ENCODE results near the gene OVOL2. TPM values are rescaled to one million over a fixed set of nuclear protein-coding genes. Genes with fewer than 3 reads are reported as not detected.

Gene OVOL2
- total and polyA plus RNA-seq, 2 of the 4 experiments (the other 2 are of a cell fraction) = not detected

DNA sequence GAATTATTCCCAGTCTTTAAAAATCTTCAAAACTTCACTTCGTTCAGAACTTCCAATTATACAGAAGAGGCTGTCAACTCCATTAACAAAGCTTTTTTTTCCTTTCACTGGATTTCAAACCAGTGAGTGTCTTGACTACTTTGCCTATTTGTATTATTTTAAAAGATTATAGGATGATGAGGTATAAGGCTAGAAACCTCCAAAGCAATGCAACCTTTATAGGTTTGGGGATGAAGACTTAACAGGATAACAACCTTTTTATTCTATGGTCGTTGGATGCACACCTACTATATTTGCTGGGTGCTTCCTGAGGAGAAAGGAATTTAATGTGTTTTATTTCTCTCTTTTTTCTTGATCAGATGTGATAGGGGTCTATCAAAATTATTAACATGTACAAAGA is 1.9 kb upstream of the OVOL2 start:
- dilution Hi-C loops (cut with HindIII; ENCODE audit: low sequenced_read_pairs, unreplicated experiment) = no loop called here

More for the DNA sequence above, 1.9 kb upstream of the OVOL2 start:
- Histone ChIP-seq H2BK15ac (ENCODE audit: low read depth, low read length) (no peak overlapping the region), H3K9me3 (ENCODE audit: control insufficient read depth, insufficient read depth, low read length) (no peaks in the 10 kb centered on the region), H4K8ac (ENCODE audit: low read depth in 2 of 2, low read length in 2 of 2) (no peak overlapping the region), H3K56ac (ENCODE audit: extremely low read depth, insufficient read depth, low read length) (no peak overlapping the region), H3K27me3 (ENCODE audit: control insufficient read depth, insufficient read depth, low read length) (peaks cover 59% of the 10 kb centered on the region), H3K18ac (ENCODE audit: low read depth, low read length) (no peak overlapping the region), H3K4me1 (ENCODE audit: control insufficient read depth, insufficient read depth, low read length) (peaks cover 2% of the 10 kb centered on the region; the same call in 1 of the 2 replicates), H3K9ac (ENCODE audit: low read depth, low read length) (no peak overlapping the region), H2BK20ac (ENCODE audit: low read depth, low read length) (no peak overlapping the region), H4K5ac (ENCODE audit: low read depth, low read length) (no peak overlapping the region), H3K4me3 (ENCODE audit: insufficient read depth, low read depth, low read length) (no peak overlapping the region), H3K4me2 (ENCODE audit: low read depth, low read length) (no peak overlapping the region), H4K91ac (ENCODE audit: insufficient read depth, low read depth, low read length) (no peak overlapping the region), H2AK5ac (ENCODE audit: low read depth, low read length) (no peak overlapping the region), H3K14ac (replicated peaks; ENCODE audit: low read depth, low read length) (no peak overlapping the region), H4K20me1 (ENCODE audit: insufficient read depth, low read length) (no peaks in the 10 kb centered on the region), H3K79me1 (ENCODE audit: low read depth in 1 of 2, low read length in 2 of 2) (no peaks in the 10 kb centered on the region), H2AFZ (replicated peaks; ENCODE audit: low read length, poor library complexity) (no peak overlapping the region), H3K9me1 (ENCODE audit: insufficient read depth, low read length) (no peaks in the 10 kb centered on the region), H2BK5ac (ENCODE audit: low read depth, low read length, poor library complexity, severe bottlenecking) (no peak overlapping the region), H3K4ac (ENCODE audit: low read depth, low read length) (no peak overlapping the region), H2AK9ac (replicated peaks; ENCODE audit: low read depth, low read length, poor library complexity) (no peak overlapping the region), H3K36me3 (ENCODE audit: control insufficient read depth, insufficient read depth, low read length) (no peaks in the 10 kb centered on the region), H2BK120ac (ENCODE audit: low read depth, low read length) (no peak overlapping the region), H3K23ac (ENCODE audit: low read depth, low read length) (no peak overlapping the region), H3K27ac (ENCODE audit: insufficient read depth, low read length) (no peak overlapping the region)
- no TSS peak for BruUV-seq (replicated peaks)
- intact Hi-C loops (cut with micrococcal nuclease) (no loop called here), in situ Hi-C loops (cut with MboI; ENCODE audit: low sequenced_read_pairs) (no loop called here)
- DNase-seq (no peak), ATAC-seq (ENCODE audit: low read depth) (no peak)
- POLR2A ChIA-PET (ENCODE audit: unreplicated experiment) = no interaction called here
- CTCF ChIA-PET = no interaction called here
- WGBS, 2 experiments (ENCODE audit: extremely low coverage in 2 of 2, insufficient read length in 1 of 2) = no CpG with 5 or more reads among the region's 2 CpGs
- TF ChIP-seq CEBPB (IDR thresholded peaks at IDR 0.05; ENCODE audit: low read depth, low read length) (no peak), NFE2L2 (IDR thresholded peaks at IDR 0.05; ENCODE audit: low read depth, low read length) (no peak), SMC3 (IDR thresholded peaks at IDR 0.05; ENCODE audit: low read depth, low read length) (no peak), RCOR1 (IDR thresholded peaks at IDR 0.05; ENCODE audit: insufficient replicate concordance, low read length) (no peak), MAFK (IDR thresholded peaks at IDR 0.05; ENCODE audit: low read depth, low read length) (no peak), POLR2A (IDR thresholded peaks at IDR 0.05; ENCODE audit: low read depth, low read length) (no peak), MXI1 (IDR thresholded peaks at IDR 0.05; ENCODE audit: borderline replicate concordance, low read depth, low read length) (no peak), CHD1 (IDR thresholded peaks at IDR 0.05; ENCODE audit: low read depth, low read length) (no peak), RAD21 (IDR thresholded peaks at IDR 0.05; ENCODE audit: low read length) (no peak), FOS (IDR thresholded peaks at IDR 0.05; ENCODE audit: low read depth, low read length) (no peak), RFX5 (IDR thresholded peaks at IDR 0.05; ENCODE audit: low read depth, low read length) (no peak), MAZ (IDR thresholded peaks at IDR 0.05; ENCODE audit: borderline replicate concordance, low read depth, low read length) (no peak), BHLHE40 (IDR thresholded peaks at IDR 0.05; ENCODE audit: low read depth, low read length) (no peak)
- TF ChIP-seq, protein P1, sequence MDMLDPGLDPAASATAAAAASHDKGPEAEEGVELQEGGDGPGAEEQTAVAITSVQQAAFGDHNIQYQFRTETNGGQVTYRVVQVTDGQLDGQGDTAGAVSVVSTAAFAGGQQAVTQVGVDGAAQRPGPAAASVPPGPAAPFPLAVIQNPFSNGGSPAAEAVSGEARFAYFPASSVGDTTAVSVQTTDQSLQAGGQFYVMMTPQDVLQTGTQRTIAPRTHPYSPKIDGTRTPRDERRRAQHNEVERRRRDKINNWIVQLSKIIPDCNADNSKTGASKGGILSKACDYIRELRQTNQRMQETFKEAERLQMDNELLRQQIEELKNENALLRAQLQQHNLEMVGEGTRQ (IDR thresholded peaks at IDR 0.05; ENCODE audit: low read depth, low read length) = no peak
- TF ChIP-seq, protein P2, sequence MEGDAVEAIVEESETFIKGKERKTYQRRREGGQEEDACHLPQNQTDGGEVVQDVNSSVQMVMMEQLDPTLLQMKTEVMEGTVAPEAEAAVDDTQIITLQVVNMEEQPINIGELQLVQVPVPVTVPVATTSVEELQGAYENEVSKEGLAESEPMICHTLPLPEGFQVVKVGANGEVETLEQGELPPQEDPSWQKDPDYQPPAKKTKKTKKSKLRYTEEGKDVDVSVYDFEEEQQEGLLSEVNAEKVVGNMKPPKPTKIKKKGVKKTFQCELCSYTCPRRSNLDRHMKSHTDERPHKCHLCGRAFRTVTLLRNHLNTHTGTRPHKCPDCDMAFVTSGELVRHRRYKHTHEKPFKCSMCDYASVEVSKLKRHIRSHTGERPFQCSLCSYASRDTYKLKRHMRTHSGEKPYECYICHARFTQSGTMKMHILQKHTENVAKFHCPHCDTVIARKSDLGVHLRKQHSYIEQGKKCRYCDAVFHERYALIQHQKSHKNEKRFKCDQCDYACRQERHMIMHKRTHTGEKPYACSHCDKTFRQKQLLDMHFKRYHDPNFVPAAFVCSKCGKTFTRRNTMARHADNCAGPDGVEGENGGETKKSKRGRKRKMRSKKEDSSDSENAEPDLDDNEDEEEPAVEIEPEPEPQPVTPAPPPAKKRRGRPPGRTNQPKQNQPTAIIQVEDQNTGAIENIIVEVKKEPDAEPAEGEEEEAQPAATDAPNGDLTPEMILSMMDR (conservative IDR thresholded peaks at IDR 0.05; ENCODE audit: low read depth, low read length) = no peak
- TF ChIP-seq, protein P3, sequence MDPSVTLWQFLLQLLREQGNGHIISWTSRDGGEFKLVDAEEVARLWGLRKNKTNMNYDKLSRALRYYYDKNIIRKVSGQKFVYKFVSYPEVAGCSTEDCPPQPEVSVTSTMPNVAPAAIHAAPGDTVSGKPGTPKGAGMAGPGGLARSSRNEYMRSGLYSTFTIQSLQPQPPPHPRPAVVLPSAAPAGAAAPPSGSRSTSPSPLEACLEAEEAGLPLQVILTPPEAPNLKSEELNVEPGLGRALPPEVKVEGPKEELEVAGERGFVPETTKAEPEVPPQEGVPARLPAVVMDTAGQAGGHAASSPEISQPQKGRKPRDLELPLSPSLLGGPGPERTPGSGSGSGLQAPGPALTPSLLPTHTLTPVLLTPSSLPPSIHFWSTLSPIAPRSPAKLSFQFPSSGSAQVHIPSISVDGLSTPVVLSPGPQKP (IDR thresholded peaks at IDR 0.05; ENCODE audit: borderline replicate concordance, low read depth, low read length) = no peak

Measured in IMR-90 (cell line).